ENCODE measurements around the gene VASH2.
"Not testable (repeated sequence)": the region's sequence is repeated elsewhere in the genome, so short reads cannot be mapped to it uniquely, and the experiment has no call there.

VASH2 gene

DNA sequence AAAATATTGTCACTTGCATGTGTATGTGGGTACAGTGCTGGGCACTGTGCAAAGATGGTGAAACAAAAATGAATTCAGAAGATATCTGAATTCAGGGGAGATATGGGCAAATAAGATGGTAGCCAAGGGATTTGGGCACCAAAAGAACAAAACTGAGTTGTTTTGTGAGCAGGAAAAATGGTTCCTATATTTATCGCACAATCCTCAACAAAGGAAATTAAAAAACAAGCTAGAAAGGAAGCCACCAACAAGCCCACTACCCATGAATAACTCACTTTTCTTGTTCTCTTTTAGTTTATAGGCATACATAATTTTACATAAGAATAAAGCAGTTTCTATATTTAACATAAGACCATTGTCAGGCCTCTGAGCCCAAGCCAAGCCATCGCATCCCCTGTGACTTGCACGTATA is 40.7 kb upstream of the VASH2 start:
- Histone ChIP-seq H3K4me3 (replicated peaks; ENCODE audit: low read depth, low read length) (no peak overlapping the region), H3K27me3 (replicated peaks; ENCODE audit: control insufficient read depth, insufficient read depth, low read length) (no peaks in the 10 kb centered on the region), H3K36me3 (ENCODE audit: control insufficient read depth, insufficient read depth, low read length) (no peaks in the 10 kb centered on the region)
- DNase-seq (ENCODE audit: extremely low read depth, insufficient read length), result no peak
- TF ChIP-seq, protein P1, sequence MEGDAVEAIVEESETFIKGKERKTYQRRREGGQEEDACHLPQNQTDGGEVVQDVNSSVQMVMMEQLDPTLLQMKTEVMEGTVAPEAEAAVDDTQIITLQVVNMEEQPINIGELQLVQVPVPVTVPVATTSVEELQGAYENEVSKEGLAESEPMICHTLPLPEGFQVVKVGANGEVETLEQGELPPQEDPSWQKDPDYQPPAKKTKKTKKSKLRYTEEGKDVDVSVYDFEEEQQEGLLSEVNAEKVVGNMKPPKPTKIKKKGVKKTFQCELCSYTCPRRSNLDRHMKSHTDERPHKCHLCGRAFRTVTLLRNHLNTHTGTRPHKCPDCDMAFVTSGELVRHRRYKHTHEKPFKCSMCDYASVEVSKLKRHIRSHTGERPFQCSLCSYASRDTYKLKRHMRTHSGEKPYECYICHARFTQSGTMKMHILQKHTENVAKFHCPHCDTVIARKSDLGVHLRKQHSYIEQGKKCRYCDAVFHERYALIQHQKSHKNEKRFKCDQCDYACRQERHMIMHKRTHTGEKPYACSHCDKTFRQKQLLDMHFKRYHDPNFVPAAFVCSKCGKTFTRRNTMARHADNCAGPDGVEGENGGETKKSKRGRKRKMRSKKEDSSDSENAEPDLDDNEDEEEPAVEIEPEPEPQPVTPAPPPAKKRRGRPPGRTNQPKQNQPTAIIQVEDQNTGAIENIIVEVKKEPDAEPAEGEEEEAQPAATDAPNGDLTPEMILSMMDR (IDR thresholded peaks at IDR 0.05; ENCODE audit: insufficient read depth, low read length, poor library complexity, severe bottlenecking), result no peak

DNA sequence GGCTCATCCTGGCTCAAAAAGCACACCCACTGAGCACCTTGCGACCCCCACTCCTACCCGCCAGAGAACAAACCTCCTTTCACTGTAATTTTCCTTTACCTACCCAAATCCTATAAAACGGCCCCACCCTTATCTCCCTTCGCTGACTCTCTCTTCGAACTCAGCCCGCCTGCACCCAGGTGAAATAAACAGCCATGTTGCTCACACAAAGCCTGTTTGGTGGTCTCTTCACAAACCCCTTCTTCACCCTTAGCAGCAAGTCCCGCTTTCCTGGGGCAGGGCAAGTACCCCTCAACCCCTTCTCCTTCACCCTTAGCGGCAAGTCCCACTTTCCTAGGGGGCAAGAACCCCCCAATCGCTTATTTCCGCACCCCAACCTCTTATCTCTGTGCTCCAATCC is 40.1 kb upstream of the VASH2 start:
- H3K27me3 ChIP-seq (replicated peaks; ENCODE audit: control insufficient read depth, insufficient read depth, low read length); H3K4me3 ChIP-seq (replicated peaks; ENCODE audit: low read depth, low read length); H3K36me3 ChIP-seq (ENCODE audit: control insufficient read depth, insufficient read depth, low read length); DNase-seq (ENCODE audit: extremely low read depth, insufficient read length): not testable (repeated sequence)

DNA sequence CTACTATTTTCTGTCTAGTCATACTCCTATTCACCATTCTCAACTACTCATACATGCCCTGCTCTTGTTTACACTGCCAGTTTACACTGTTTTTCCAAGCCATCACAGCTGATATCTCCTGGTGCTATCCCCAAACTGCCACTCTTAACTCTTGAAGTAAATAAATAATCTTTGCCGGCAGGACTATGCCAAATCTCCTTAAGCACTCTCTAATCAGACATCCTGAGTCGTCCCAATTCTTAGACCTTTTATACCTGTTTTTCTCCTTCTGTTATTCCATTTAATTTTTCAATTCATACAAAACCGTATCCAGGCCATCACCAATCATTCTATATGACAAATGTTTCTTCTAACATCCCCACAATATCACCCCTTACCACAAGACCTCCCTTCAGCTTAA is 36.7 kb upstream of the VASH2 start:
- not testable (repeated sequence) for H3K36me3 ChIP-seq (ENCODE audit: control insufficient read depth, insufficient read depth, low read length); DNase-seq (ENCODE audit: extremely low read depth, insufficient read length); H3K27me3 ChIP-seq (replicated peaks; ENCODE audit: control insufficient read depth, insufficient read depth, low read length); H3K4me3 ChIP-seq (replicated peaks; ENCODE audit: low read depth, low read length)

DNA sequence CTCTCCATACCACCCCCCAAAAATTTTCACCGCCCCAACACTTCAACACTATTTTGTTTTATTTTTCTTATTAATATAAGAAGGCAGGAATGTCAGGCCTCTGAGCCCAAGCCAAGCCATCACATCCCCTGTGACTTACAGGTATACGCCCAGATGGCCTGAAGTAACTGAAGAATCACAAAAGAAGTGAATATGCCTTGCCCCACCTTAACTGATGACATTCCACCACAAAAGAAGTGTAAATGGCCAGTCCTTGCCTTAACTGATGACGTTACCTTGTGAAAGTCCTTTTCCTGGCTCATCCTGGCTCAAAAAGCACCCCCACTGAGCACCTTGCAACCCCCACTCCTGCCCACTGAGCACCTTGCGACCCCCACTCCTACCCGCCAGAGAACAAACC is 36.2 kb upstream of the VASH2 start:
- DNase-seq (ENCODE audit: extremely low read depth, insufficient read length); H3K4me3 ChIP-seq (replicated peaks; ENCODE audit: low read depth, low read length); H3K27me3 ChIP-seq (replicated peaks; ENCODE audit: control insufficient read depth, insufficient read depth, low read length); H3K36me3 ChIP-seq (ENCODE audit: control insufficient read depth, insufficient read depth, low read length): not testable (repeated sequence)

DNA sequence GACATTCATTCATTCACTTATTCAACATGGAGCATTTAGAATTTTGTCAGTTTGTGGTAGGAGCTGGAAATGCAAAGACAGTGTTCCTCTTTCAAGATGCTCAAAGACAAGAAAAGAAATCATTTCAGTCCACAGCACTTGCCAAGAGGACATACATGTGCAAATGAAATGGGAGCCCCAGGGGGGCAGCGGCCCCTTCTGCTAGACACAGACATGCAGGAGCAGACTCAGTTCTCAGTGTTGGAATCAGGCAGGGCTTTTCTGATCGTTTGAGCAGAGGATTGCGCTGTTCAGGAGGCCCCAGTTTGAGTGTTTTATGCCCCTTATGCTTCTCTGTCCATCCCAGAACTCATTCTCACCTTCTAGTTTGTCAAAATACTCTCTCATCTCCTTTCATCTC is 35.6 kb upstream of the VASH2 start:
- no peaks in the 10 kb centered on the region for H3K27me3 ChIP-seq (replicated peaks; ENCODE audit: control insufficient read depth, insufficient read depth, low read length)
- TF ChIP-seq, protein P1 (IDR thresholded peaks at IDR 0.05; ENCODE audit: insufficient read depth, low read length, poor library complexity, severe bottlenecking), result no peak
- H3K36me3 ChIP-seq (ENCODE audit: control insufficient read depth, insufficient read depth, low read length), result no peaks in the 10 kb centered on the region
- no peak overlapping the region for H3K4me3 ChIP-seq (replicated peaks; ENCODE audit: low read depth, low read length)
- no peak for DNase-seq (ENCODE audit: extremely low read depth, insufficient read length)

DNA sequence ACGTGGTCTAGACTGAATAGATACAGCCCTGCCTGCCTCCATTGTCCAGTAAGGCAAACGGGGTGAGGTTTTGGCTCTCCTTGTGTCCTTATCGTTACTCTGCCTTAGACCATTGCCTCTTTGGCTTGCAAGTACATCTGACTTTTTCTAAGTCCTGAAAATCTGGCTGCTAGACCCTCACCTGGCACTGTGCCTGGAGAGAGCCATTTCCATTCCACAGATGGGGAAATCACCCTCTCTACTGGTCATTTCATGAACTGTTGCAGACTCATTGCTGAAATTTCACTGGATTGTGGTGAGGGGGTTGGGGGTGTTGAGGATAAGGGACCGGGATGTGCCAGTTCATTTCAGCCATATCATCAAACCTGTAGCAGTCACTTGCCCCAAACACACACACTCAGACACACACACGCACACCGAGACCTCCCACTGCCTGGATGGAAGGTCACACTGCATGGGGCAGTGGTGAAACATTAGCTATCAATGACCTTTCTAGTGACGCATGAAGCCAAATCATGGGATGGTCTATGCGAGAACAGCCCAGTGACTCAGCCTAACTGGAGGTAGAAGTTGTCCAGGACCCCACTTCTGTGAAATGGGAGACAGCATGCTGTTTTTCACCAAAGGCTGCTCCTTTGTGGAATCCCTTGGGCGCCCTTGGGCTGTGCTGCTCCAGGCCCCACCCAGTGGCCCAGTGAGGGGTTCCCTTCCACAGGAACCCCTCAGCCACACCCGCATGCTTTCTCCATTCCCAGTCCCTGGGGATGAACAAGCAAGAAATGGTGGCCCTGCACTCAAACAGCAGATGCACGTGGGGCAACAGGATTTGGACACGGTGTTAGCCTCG is 34.9 kb upstream of the VASH2 start:
- Histone ChIP-seq H3K4me3 (replicated peaks; ENCODE audit: low read depth, low read length) (no peak overlapping the region), H3K27me3 (replicated peaks; ENCODE audit: control insufficient read depth, insufficient read depth, low read length) (no peaks in the 10 kb centered on the region), H3K36me3 (ENCODE audit: control insufficient read depth, insufficient read depth, low read length) (no peaks in the 10 kb centered on the region)
- TF ChIP-seq, protein P1 (IDR thresholded peaks at IDR 0.05; ENCODE audit: insufficient read depth, low read length, poor library complexity, severe bottlenecking), result peak; percentile 35
- no peak for DNase-seq (ENCODE audit: extremely low read depth, insufficient read length)

DNA sequence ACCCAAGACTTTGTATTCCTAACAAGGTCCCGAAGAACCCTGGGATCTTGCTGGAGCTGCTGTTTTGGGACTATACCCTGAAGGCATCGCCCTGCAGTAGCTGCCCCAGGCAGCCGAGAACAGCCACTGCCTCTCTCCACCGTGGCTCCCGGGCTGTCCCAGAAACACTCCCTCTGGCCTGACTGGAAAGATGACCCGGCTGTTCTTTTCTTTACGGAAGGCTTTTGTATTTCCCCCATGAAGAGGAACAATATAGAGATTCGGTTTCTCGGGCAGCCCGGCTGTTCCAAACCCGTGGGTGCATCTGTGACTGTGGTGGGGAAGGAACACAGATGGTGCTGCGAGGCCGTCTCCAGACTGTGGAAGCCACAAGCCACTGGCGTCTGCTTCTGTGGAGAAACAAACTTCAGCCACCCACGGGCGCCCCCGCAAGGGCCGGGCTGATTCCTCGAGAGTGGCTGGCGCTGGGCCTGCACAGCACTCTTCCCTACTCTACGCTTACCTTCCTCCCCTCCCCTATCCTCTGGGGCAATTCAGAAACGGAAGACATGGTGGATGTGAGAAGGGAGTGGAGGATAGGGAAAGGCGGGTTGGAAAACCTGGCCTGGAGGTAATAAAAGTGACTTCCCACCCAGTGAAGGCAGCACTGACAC is 33.7 kb upstream of the VASH2 start:
- Histone ChIP-seq H3K27me3 (replicated peaks; ENCODE audit: control insufficient read depth, insufficient read depth, low read length) (no peaks in the 10 kb centered on the region), H3K36me3 (ENCODE audit: control insufficient read depth, insufficient read depth, low read length) (no peaks in the 10 kb centered on the region), H3K4me3 (replicated peaks; ENCODE audit: low read depth, low read length) (no peak overlapping the region)
- DNase-seq (ENCODE audit: extremely low read depth, insufficient read length), result peak; percentile 18
- TF ChIP-seq, protein P1 (IDR thresholded peaks at IDR 0.05; ENCODE audit: insufficient read depth, low read length, poor library complexity, severe bottlenecking), result no peak

Measured in GM06990 (cell line).